K562 (cell line): ENCODE results near the gene NMRAL1. TPM values are rescaled to one million over a fixed set of nuclear protein-coding genes. Genes with fewer than 3 reads are reported as not detected.

Experiments
- ATAC-seq: fragments of 200-7000 bp; cut with Tn5 transposase; 3 replicates; pipeline ENCODE4 v1.9.1; 2020; ENCODE audit warnings: moderate library complexity
- BruUV-seq: library from RNA; stranded (reverse); fragments of 400-500 nt; replicated peaks from 2 replicates; lab custom pipeline; 2021; lab: Mats Ljungman, UMichigan
- CTCF ChIA-PET: fragments of 300-600 bp; formaldehyde crosslinking; extraction: SDS; loops from one replicate; lab custom pipeline; 2021; ENCODE audit warnings: low intra/inter-chr PET ratio; lab: Yijun Ruan, JAX
- POLR2A ChIA-PET: fragments of 300-600, 350-650 bp; sonication (Branson Sonifier 250); formaldehyde crosslinking; extraction: SDS; loops from one replicate; lab custom pipeline; 2021; ENCODE audit warnings: antibody characterized with exemption, inconsistent platforms; lab: Yijun Ruan, JAX
- DNase-seq, 4 experiments: peaks; one replicate each; pipeline versions ENCODE4 v3.0.0 to v3.0.0-alpha.2; 2011 to 2018; ENCODE audit warnings: low spot score in 3 of 4, mixed read lengths in 3 of 4; ENCODE audit errors: extremely low read depth in 1 of 4
- FAIRE-seq: peaks from 2 replicates; lab custom pipeline; 2011; peaks lifted over from hg19 to GRCh38; lab: Jason Lieb, UNC
- H2AFZ ChIP-seq: 2 replicates; pipeline ENCODE4 v1.6.0; 2011; ENCODE audit warnings: low read depth, low read length, control low read depth, inconsistent platforms
- H3K27ac ChIP-seq: fragments of 200-600 bp; 3 replicates; pipeline ENCODE4 v1.8.0; 2011; ENCODE audit warnings: low read depth, mild to moderate bottlenecking, control low read depth, inconsistent platforms, low read length, moderate library complexity, mixed read lengths; ENCODE audit errors: extremely low read depth
- H3K27me3 ChIP-seq, 2 experiments: fragments of 300-600 bp in 1 of 2; 2 replicates in 1 of 2; 3 replicates in 1 of 2; pipeline versions ENCODE4 v1.6.0 to v1.8.0; 2011; ENCODE audit warnings: inconsistent platforms in 2 of 2, low read length in 2 of 2, mild to moderate bottlenecking in 1 of 2, mixed read lengths in 1 of 2, moderate library complexity in 1 of 2; ENCODE audit not compliant: control insufficient read depth in 2 of 2, insufficient read depth in 2 of 2
- H3K36me3 ChIP-seq: fragments of 300-600 bp; 3 replicates; pipeline ENCODE4 v1.8.0; 2011; ENCODE audit warnings: mild to moderate bottlenecking, low read length, inconsistent platforms; ENCODE audit not compliant: control insufficient read depth, insufficient read depth
- H3K4me1 ChIP-seq, 2 experiments: fragments of 200-600 bp in 1 of 2; replicated peaks in 1 of 2; 2 replicates in 1 of 2; 3 replicates in 1 of 2; pipeline versions ENCODE4 v1.5.1 to v1.8.0; 2011; ENCODE audit warnings: inconsistent platforms in 2 of 2, low read length in 2 of 2, mild to moderate bottlenecking in 1 of 2, mixed read lengths in 1 of 2, moderate library complexity in 1 of 2; ENCODE audit not compliant: control insufficient read depth in 2 of 2, insufficient read depth in 2 of 2
- H3K4me2 ChIP-seq: 2 replicates; pipeline ENCODE4 v1.6.1; 2011; ENCODE audit warnings: low read length, control low read depth, inconsistent platforms, mixed read lengths; ENCODE audit not compliant: insufficient read depth
- H3K4me3 ChIP-seq: fragments of 200-600 bp; sonication (generic), shearing (Covaris generic); 2 replicates; pipeline ENCODE4 v1.5.1; 2016; ENCODE audit warnings: control low read depth, inconsistent platforms
- H3K79me2 ChIP-seq: fragments of 200-600 bp; 3 replicates; pipeline ENCODE4 v1.8.0; 2011; ENCODE audit warnings: low read length, inconsistent platforms; ENCODE audit not compliant: control insufficient read depth, insufficient read depth
- H3K9ac ChIP-seq, 2 experiments: 2 replicates each; pipeline versions ENCODE4 v1.6.0 to v1.6.1; 2011; ENCODE audit warnings: low read depth in 2 of 2, low read length in 2 of 2, control low read depth in 1 of 2, inconsistent platforms in 1 of 2, mild to moderate bottlenecking in 1 of 2, mixed read lengths in 1 of 2; ENCODE audit not compliant: insufficient read depth in 1 of 2
- H3K9me1 ChIP-seq: one replicate; pipeline ENCODE4 v1.6.0; 2011; ENCODE audit warnings: inconsistent platforms, mild to moderate bottlenecking, low read length, moderate library complexity; ENCODE audit not compliant: control insufficient read depth, insufficient read depth
- H3K9me3 ChIP-seq: replicated peaks from 2 replicates; pipeline ENCODE4 v1.5.1; 2011; ENCODE audit warnings: low read depth, low read length, inconsistent platforms; ENCODE audit not compliant: control insufficient read depth, insufficient read depth
- H4K20me1 ChIP-seq: replicated peaks from 2 replicates; pipeline ENCODE4 v1.6.1; 2011; ENCODE audit warnings: low read length, inconsistent platforms, mixed read lengths; ENCODE audit not compliant: control insufficient read depth, insufficient read depth
- ADNP ChIP-seq: fragments of 200-800 bp; sonication (Bioruptor generic); IDR thresholded peaks from 2 replicates; pipeline ENCODE4 v1.6.1; 2016; ENCODE audit warnings: missing genetic modification characterization, missing compliant biosample characterization
- BHLHE40 ChIP-seq: IDR thresholded peaks from 2 replicates; pipeline ENCODE4 v1.6.1; 2011; ENCODE audit warnings: low read length, improper control_type of control experiment
- CBX5 ChIP-seq: IDR thresholded peaks from 2 replicates; pipeline ENCODE4 v1.6.1; 2014; ENCODE audit warnings: low read depth, borderline replicate concordance
- CHD2 ChIP-seq: IDR thresholded peaks from 2 replicates; pipeline ENCODE4 v1.6.1; 2011; ENCODE audit warnings: low read depth, low read length
- CXXC5 ChIP-seq: fragments of 250-450 bp; sonication (Bioruptor Pico); IDR thresholded peaks from 2 replicates; pipeline ENCODE4 v1.8.0; 2022; ENCODE audit warnings: inconsistent platforms, mild to moderate bottlenecking, moderate library complexity
- FIP1L1 ChIP-seq: fragments of 200-400 bp; formaldehyde crosslinking; IDR thresholded peaks from 2 replicates; pipeline ENCODE4 v1.6.1; 2018; ENCODE audit warnings: mild to moderate bottlenecking, low read depth, low read length; ENCODE audit not compliant: poor library complexity, severe bottlenecking
- HLTF ChIP-seq: fragments of 450-650 bp; IDR thresholded peaks from 2 replicates; pipeline ENCODE4 v1.6.1; 2016
- MAZ ChIP-seq, 2 experiments: fragments of 450-650 bp in 1 of 2; sonication (generic) in 1 of 2; formaldehyde crosslinking; IDR thresholded peaks in 1 of 2; conservative IDR thresholded peaks in 1 of 2; 2 replicates each; pipeline versions ENCODE4 v1.4.0 to v1.5.0; 2020; ENCODE audit warnings: mild to moderate bottlenecking in 1 of 2, missing genetic modification reagents in 1 of 2
- MBD2 ChIP-seq: sonication (generic); IDR thresholded peaks from 2 replicates; pipeline ENCODE4 v1.6.1; 2016; ENCODE audit warnings: low read depth, borderline replicate concordance
- NEUROD1 ChIP-seq: fragments of 150-350 bp; IDR thresholded peaks from 2 replicates; pipeline ENCODE4 v1.6.1; 2014; ENCODE audit warnings: borderline replicate concordance, low read length, low read depth; ENCODE audit not compliant: partially characterized antibody
- NFRKB ChIP-seq: fragments of 450-650 bp; IDR thresholded peaks from 2 replicates; pipeline ENCODE4 v1.6.1; 2016; ENCODE audit warnings: low read depth
- PHF20 ChIP-seq: fragments of 450-650 bp; IDR thresholded peaks from 2 replicates; pipeline ENCODE4 v1.6.1; 2018; ENCODE audit not compliant: partially characterized antibody
- RBM15 ChIP-seq: fragments of 200-400 bp; formaldehyde crosslinking; IDR thresholded peaks from 2 replicates; pipeline ENCODE4 v1.6.1; 2018; ENCODE audit warnings: mild to moderate bottlenecking, low read length, moderate library complexity; ENCODE audit not compliant: insufficient read depth
- SAP30 ChIP-seq: fragments of 200-600 bp; sonication (generic); IDR thresholded peaks from 2 replicates; pipeline ENCODE4 v1.6.1; 2012; ENCODE audit warnings: borderline replicate concordance, low read depth, mild to moderate bottlenecking, moderate library complexity, low read length, control low read depth, inconsistent platforms; ENCODE audit not compliant: insufficient read depth, poor library complexity, severe bottlenecking
- SRSF1 ChIP-seq: fragments of 200-400 bp; formaldehyde crosslinking; IDR thresholded peaks from 2 replicates; pipeline ENCODE4 v1.6.1; 2017; ENCODE audit warnings: mild to moderate bottlenecking, low read depth, low read length, moderate library complexity
- WHSC1 ChIP-seq: IDR thresholded peaks from one replicate; pipeline ENCODE4 v1.6.1; 2012; ENCODE audit warnings: low read length, control low read depth, inconsistent platforms
- ZC3H11A ChIP-seq: IDR thresholded peaks from 2 replicates; pipeline ENCODE4 v1.6.1; 2012; ENCODE audit warnings: low read depth, low read length, improper control_type of control experiment
- ZKSCAN1 ChIP-seq: fragments of 150-350 bp; IDR thresholded peaks from 2 replicates; pipeline ENCODE4 v1.6.1; 2016; ENCODE audit warnings: low read depth, low read length
- ZNF146 ChIP-seq: IDR thresholded peaks from one replicate; pipeline ENCODE4 v1.6.1; 2018; ENCODE audit warnings: missing compliant biosample characterization; ENCODE audit not compliant: unreplicated experiment
- ZNF277 ChIP-seq: fragments of 250-450 bp; sonication (Bioruptor Pico); IDR thresholded peaks from 2 replicates; pipeline ENCODE4 v1.8.0; 2022; ENCODE audit warnings: inconsistent platforms, mild to moderate bottlenecking, moderate library complexity, borderline replicate concordance
- ZNF408 ChIP-seq: fragments of 250-450 bp; sonication (Bioruptor Pico); IDR thresholded peaks from 2 replicates; pipeline ENCODE4 v1.4.0; 2020; ENCODE audit warnings: low read depth, mild to moderate bottlenecking, moderate library complexity
- ZNF644 ChIP-seq: fragments of 200-800 bp; sonication (Bioruptor generic); IDR thresholded peaks from 2 replicates; pipeline ENCODE4 v1.6.1; 2016; ENCODE audit warnings: low read depth, missing genetic modification characterization, missing compliant biosample characterization
- WGBS: fragments of 100-300 bp; shearing (Covaris generic); methylation state at CpG from one replicate; pipeline ENCODE4 v1.1.6; 2016; ENCODE audit warnings: low coverage, mixed read lengths; ENCODE audit not compliant: insufficient coverage; ENCODE audit errors: missing lambda C conversion rate; 5-methylcytosine and 5-hydroxymethylcytosine counted together
- in situ Hi-C: fragments of 300-500 bp; cut with MboI; formaldehyde crosslinking; loops from 4 replicates; pipeline ENCODE4 v1.15.0; 2018; ENCODE audit warnings: inconsistent platforms, mixed read lengths
- intact Hi-C: fragments of 100-400 bp; cut with micrococcal nuclease; formaldehyde crosslinking; loops from 2 replicates; pipeline ENCODE4 v1.14.2; 2022
- polyA plus RNA-seq, 8 experiments: library from polyadenylated mRNA; depleted of rRNA in 4 of 8; stranded (reverse) in 5 of 8; unstranded in 3 of 8; fragments of >200 nt; fragmentation: Nextera tagmentation in 2 of 8; fragmentation: Illumina TruSeq in 1 of 8; extraction: Ambion mirVana in 2 of 8; extraction: Trizol in 1 of 8; gene quantifications; 2 replicates each; pipeline versions ENCODE4 v1.2.1 to v1.2.3, GENCODE V29; 2011 to 2014; ENCODE audit warnings: inconsistent platforms in 1 of 8, missing spikeins in 1 of 8
- total RNA-seq, 7 experiments: library from RNA; depleted of rRNA in 6 of 7; stranded (reverse); fragments of >200 nt in 6 of 7; fragmentation: Illumina TruSeq in 2 of 7; extraction: Trizol in 2 of 7; gene quantifications; 2 replicates each; pipeline versions ENCODE4 v1.2.1 to v1.2.3, GENCODE V29; 2011 to 2021; ENCODE audit warnings: low replicate concordance in 1 of 7

NMRAL1 gene
- total and polyA plus RNA-seq, 9 of the 15 experiments (the other 6 are each of a cell fraction or from before 2014, with no cell fraction given): 6.3 to 116 (median 63.2) TPM

GRCh38 chr16:4475880-4476788 lies 1.7 kb upstream of the NMRAL1 start, which contains the start of gene HMOX2:
Gene HMOX2, plus strand, starts transcription at chr16:4476398. Its CDS starts 29,127 bp downstream, at chr16:4505525.
- peak; percentile 91 to 96 (median 93) for DNase-seq
- POLR2A ChIA-PET: interaction anchor here (0.8 to 2.7 kb wide), 9 partner anchors 10 to 140 kb away, joined by 3 to 18 read pairs (median 4); no protein-coding TSS in a partner anchor
- FAIRE-seq: peak; percentile 92
- Histone ChIP-seq H3K4me3 (peak within 1 kb of the TSS; percentile 79), H3K9ac (peak within 1 kb of the TSS; percentile 81 to 91), H3K4me2 (peak within 1 kb of the TSS; percentile 97), H4K20me1 (no peaks in the 10 kb centered on the region), H3K27me3 (no peaks in the 10 kb centered on the region), H3K36me3 (peaks cover 13% of the 10 kb centered on the region; the same call in 2 of the 3 replicates), H3K9me3 (no peaks in the 10 kb centered on the region), H2AFZ (peak within 1 kb of the TSS; percentile 89), H3K79me2 (peaks cover 73% of the 10 kb centered on the region), H3K9me1 (peaks cover 3% of the 10 kb centered on the region), H3K4me1 (peaks cover 11 to 37% of the 10 kb centered on the region in 2 experiments; a peak in 4 of 5 replicates), H3K27ac (peak within 1 kb of the TSS; percentile 95)
- intact Hi-C loops (no loop called here), in situ Hi-C loops (no loop called here)
- ATAC-seq: peak; percentile 87
- CTCF ChIA-PET: interaction anchor here (0.6 kb wide), 1 partner anchor 117 kb away, joined by 4 read pairs; no protein-coding TSS in a partner anchor
- TSS peak; percentile 41 for BruUV-seq
- WGBS: 2% methylated on average over 57 of the region's 70 CpGs
- TF ChIP-seq SRSF1 (no peak), MBD2 (no peak), SAP30 (peak; percentile 49), CXXC5 (CRISPR knock-in tag) (peak; percentile 89), ZKSCAN1 (0 out of 2 replicates have a peak, but pooled peaks have one; percentile 26), ZNF146 (no peak), ADNP (tag) (no peak), ZNF408 (CRISPR knock-in tag) (no peak), NFRKB (no peak), RBM15 (no peak), WHSC1 (no peak), BHLHE40 (peak; percentile 85), CHD2 (0 out of 2 replicates have a peak, but pooled peaks have one; percentile 36), ZNF644 (tag) (no peak), MAZ (CRISPR knock-in tag; conservative IDR thresholded peaks at IDR 0.05 in 1 of 2, IDR thresholded peaks at IDR 0.05 in 1 of 2) (peak in 1 of 2 experiments; percentile 74; a peak in 3 of 4 replicates), PHF20 (peak; percentile 43), CBX5 (peak; percentile 46; the same call in 1 of the 2 replicates), HLTF (no peak), FIP1L1 (peak; percentile 92), ZNF277 (CRISPR knock-in tag) (no peak), ZC3H11A (no peak), NEUROD1 (peak; percentile 47)
